Stimulated activated naive CD4-positive, alpha-beta T cell (primary cell): Measurements from ENCODE around the gene TWIST1.

Experiments used
- DNase-seq, 6 experiments: peaks; one replicate each; lab custom pipeline; 2025; lab: John Stamatoyannopoulos, UW

TWIST1 gene

DNA sequence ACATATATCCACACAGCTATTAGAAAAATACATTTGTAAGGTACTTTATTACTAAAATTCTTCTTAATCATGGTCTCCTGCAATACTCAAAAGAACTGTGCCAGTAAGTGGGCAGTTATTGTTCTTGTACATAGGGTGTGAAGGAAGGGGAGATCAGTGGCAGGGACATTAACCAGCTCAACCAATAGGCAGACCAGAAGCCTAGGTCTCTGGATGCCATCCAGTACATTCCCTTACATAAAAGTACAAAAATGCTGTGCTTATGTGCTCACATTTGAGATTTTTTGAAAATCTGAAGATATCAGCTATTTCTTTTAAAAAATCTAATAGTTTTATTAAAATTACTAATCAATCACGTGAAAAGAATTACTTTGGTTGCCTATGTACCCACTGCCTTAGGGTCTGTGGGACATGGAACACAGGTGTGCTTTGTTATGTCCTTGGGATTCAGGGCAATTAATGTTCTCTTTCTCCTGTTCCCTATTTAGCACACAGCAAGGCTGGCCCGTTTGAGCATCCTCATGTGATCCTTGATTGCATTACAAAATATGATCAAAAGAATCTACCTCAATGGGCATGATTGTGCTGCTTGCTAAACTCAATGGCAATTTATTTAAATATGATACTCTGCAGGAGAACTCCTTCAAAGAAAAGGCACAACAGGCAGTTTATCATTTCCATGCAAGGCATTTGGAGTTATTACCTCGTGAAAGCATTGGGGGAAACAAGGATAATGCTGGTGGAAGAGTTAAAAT is 22.7 kb downstream of the TWIST1 start:
- DNase-seq, result no peak

DNA sequence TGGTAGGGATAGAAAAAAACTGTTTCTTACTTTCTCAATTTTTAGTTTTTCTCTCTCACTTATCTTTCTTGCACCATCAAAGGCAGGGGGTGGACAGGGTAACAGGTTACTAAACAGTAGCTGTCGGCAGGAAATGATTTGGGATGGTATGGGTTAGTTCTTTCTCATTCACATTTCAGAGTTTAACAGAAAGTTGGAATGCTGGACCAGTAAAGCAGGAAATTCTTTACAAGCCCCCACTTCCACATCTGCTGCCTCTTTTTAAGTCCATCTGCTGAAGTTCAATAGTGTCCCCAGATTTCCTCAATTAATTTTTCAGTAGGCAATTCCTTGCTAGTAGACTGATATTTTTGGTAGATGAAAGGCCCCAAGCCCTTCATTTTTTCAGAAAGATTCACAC is 23.3 kb downstream of the TWIST1 start:
- DNase-seq, result no peak

DNA sequence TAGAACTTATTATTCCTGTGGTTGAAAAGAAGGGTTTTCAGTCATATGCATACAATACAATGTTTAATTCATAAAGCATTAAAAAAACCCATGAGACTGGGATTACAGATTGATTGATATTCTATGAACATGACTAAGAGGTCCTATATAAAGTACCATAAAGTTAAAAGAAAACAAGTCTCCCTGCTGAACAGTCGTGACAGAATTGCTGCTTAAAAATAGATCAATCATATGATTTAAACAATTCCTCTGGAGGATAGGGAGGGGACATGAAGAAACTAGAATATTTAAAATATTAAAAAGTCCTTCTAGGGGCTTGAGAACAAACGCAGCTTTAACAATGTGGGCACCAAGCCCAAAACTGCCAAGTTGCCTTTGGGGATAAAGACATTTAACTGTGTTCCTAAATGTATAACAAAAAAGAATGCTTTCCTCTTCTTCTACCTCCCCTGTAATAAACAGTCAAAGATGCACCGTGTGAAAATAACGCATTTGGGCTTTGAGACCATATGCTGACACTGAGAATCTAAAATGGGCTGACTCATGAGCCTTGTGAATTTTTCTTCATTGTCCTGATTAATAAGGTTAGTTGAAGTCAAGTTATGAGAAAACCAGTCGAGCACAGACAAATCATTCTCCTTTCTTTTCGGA is 25.8 kb downstream of the TWIST1 start:
- no peak for DNase-seq

DNA sequence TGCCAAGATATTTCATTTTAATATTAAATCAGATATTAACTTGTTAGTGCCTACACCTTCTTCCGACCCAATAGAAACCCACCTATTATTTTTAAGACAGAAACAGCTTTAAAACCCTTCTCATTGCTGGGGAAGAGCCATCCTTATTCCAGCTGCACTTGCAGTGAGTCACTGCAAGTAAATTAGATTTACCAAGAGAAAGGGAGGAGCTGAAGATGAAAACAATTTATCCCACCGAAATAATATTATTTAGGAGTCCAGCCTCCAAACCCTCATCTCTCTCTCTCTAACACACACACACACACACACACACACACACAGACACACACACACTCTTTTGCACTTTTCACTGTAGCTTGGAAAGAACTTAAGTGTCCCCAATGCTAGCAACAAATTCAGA is 26.9 kb downstream of the TWIST1 start:
- no peak for DNase-seq

DNA sequence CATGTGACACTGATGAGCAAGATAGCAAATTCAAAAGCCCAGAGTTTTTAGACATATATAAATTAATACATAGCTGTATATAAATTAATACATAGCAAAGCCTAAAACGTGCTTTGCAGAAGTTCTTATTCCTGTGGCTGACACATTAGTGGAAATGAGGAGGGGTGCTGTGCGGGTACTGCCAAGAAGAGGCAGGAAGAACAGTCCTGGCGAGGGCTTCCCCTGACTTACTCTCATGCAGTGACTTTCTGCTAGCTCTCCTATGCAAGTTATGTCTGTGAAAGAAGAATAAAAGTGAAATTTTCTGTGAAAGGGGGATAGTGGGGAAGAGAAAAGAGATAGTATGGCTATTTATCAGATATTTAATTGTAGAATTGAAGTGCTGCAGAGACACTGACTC is 27.6 kb downstream of the TWIST1 start:
- no peak for DNase-seq

DNA sequence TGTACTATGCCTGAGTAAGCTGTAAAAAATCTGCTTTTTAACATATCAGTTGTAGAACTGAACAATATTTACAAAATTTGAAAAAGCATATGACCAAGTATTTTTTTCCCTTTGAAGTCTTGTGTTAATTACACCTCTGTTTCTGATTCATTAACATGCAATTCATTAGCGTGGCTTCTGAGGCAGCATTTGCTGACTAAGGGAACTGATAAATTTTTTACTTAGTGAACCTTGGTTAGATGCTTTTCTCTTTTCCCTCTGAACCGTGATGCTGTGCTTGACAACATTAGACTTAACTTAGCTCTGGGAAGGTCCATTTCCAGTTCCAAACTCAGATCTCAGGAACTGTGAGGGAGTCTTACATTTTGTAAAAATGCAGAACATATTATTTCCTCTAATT is 28.1 kb downstream of the TWIST1 start:
- no peak for DNase-seq

DNA sequence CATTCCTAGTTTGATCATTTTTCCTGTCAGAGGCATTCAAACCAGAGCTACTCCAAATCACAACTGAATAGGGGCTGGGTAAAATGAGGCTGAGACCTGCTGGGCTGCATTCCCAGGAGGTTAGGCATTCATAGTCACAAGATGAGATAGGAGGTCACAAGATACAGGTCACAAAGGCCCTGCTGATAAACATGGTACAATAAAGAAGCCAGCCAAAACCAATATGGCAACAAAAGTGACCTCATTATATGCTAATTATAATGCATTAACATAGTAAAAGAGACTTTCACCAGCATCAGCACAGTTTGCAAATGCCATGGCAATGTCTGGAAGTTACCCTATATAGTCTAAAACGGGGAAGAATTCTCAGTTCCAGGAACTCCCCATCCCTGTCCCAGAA is 37.3 kb downstream of the TWIST1 start:
- no peak for DNase-seq

DNA sequence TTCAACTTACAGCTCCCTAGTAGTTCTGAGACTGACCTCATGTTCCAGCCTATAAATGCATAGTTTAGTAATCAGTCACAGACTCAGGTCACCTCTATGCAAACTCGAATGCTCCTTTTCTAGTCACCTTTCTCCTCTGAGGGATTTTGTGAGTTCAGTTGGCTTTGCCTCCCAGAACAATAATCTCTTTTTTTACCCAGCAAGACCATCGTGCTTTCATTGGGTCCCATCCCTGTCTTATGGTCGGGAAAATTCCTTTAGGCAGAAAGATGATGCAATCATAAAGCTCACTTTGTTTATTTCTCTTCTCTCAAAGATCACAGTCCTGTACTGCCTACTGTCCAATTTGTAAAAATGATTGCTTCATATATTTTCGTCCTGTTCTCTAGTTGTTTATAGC is 38.4 kb downstream of the TWIST1 start:
- no peak for DNase-seq

DNA sequence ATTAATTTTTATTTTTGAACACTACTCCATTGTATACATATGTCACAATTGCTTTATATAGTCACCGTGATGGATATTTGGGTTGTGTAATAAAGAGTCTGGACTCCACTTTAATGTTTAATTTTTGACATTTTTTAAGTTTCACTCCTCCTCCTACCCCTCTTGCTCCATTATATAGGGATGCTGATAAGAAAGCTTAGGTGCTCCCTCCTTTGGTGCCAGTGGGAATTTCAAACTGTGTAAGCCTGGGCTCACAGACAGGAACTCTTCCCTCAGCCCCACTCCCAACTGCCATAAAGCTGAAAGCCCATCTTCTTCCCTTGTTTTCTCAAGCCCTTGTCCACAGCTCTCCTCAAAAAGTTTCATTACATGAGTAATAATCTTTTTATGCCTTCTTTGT is 47.6 kb downstream of the TWIST1 start:
- DNase-seq, result no peak

DNA sequence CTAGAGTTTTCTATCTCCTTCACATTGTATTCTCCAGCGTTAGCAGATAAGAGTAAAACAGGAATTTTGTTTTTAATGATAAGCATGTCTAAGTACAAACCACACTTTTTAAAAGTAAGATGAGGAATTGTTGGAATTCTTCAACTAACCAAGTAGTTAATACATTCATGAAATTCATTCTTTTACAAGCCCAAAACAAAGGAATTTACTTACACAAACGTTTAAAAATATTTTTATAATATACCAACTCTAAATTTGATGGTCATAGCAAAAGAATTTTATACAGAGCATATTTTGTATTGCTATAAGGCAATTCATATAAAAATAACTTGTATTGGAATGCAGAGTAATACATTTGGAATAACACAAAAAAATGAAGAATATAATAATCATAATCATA is 51.3 kb downstream of the TWIST1 start:
- no peak for DNase-seq
